GM08714 (cell line): ENCODE results near the gene RASSF1.

Source experiments
- H3K4me3 ChIP-seq: fragments of 200-500 bp; sonication (Bioruptor generic); 2 replicates; pipeline ENCODE4 v1.5.1; 2014; ENCODE audit warnings: mild to moderate bottlenecking, low read length, inconsistent platforms
- ZNF274 ChIP-seq: IDR thresholded peaks from 2 replicates; pipeline ENCODE4 v1.6.1; 2012; ENCODE audit warnings: mild to moderate bottlenecking, low read depth, low read length

The RASSF1 gene

DNA sequence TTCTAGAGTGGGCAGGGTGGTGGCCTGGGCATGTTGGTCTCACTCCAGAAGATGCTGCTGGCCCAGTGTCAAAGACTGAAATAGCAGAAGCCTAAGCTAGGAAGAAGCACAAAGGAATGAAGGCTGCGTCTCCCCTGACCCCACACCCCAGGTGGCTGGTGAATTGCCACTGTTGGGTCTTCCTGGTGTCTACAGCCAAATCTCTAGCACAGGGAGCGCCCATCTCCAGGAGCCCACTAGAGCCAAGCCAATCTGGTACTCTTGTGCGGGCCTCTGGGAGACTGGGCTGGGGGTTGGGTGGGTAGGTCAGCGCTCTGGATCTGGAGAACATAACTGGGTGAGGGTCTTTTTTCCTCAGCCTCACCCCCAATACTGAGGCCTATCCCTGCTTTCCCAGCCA lies 13.5 kb downstream of the RASSF1 start:
- peak overlapping the region; percentile 94 for H3K4me3 ChIP-seq
- no peak for TF ChIP-seq ZNF274

DNA sequence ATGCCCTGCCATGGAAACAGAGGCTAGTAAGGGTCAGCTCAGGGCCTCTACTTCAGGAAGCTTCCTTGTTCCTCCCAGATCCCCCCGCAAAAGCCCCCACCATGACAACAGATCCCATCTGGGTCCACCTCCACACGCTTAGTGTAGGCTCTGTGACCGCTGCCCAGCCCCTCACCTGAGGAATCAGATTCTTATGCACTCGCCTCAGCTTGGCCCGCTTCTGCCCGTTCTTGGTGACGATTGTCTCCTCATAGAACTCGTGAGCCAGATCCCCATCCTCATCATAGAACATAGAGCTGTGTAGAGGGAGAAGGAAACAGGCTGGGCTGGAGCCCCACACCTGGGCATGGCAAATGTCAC lies 14.5 kb downstream of the RASSF1 start:
- no peak overlapping the region for H3K4me3 ChIP-seq
- no peak for TF ChIP-seq ZNF274

DNA sequence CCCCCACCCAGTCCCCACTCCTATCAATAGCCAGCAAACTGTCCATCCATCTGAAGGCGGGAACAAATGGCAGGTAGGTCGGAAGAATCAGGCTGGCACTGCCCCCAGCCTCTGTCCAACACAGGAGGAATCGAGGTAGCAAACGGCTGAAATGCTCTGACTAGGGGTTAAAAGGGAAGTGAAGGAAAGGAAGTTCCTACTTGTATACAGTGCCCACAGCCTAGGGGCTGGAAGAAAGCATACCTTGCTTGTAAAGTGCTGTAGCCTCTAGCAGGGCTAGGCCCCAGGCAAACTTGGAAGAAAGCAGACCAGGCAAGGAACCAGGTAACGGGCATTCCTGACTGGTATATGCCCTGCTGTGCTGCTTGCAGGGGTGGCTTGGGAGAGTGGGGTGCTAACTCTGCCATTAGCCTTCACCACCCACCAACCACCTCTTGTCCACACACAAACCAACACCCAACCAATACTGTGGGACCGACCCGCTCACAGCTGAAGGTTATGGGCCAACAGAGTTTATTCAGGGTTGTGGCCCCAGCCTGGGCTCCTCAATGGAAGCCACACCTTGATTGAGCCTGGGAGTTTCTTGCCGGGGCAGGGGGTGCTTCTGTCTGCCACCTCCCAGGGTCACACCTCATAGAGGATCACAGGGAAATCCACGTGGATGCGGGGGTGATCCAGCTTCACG lies 15.0 kb downstream of the RASSF1 start:
- TF ChIP-seq ZNF274, result no peak
- H3K4me3 ChIP-seq, result no peak overlapping the region

DNA sequence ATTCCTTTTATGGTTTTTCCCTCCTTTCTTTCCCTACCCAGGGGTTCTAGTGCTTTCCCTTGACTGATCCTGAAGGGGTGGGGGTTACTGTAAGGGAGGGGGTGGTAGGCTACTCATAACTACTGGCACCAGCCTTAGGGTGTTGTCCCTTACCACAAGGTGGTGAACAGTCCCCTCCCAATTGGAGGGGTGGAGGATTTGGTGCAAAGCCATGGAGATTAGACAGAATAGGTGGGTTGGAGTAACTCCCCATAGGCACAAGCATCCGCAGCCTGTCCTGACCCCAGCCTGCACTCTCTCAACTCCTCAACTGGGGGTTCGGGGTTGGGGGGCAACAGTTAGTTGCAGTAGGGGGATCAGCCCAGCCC lies 15.5 kb downstream of the RASSF1 start:
- TF ChIP-seq ZNF274, result no peak
- no peak overlapping the region for H3K4me3 ChIP-seq

DNA sequence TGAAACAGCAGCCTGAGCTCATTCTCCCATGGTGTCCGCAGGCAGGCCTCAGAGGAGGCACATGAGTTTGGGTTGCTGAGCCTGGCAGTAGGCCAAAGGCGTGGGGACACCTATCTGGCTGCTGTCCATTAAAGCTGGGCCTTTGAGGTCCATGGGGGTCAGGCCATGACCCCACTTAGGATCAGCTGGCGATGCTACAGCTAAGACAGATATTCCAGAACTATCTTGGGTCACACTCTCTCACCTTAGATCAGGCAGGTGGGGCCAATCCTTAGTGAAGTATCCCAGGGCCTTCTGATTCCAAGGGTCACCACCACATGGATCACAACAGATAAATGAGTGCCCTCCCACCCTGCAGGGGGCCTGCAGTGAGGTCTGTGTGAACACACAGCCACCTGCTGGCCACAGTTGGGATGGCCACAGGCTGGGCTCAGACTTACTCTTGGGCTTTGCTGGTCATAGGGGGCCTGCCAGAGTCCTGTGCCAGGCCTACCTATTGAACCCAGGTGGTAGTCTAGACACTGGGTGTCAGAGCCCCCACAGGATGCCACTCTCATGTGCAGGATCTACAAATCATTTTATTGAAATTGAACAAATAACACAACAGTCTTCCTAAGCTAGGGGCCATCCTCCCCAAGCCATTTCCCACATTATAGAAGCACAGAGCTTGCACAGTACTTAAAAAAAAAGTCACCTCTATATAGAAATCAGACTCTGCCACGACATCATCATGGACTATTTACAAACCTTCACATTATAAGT lies 16.1 kb downstream of the RASSF1 start:
- H3K4me3 ChIP-seq, result no peak overlapping the region
- TF ChIP-seq ZNF274, result no peak

DNA sequence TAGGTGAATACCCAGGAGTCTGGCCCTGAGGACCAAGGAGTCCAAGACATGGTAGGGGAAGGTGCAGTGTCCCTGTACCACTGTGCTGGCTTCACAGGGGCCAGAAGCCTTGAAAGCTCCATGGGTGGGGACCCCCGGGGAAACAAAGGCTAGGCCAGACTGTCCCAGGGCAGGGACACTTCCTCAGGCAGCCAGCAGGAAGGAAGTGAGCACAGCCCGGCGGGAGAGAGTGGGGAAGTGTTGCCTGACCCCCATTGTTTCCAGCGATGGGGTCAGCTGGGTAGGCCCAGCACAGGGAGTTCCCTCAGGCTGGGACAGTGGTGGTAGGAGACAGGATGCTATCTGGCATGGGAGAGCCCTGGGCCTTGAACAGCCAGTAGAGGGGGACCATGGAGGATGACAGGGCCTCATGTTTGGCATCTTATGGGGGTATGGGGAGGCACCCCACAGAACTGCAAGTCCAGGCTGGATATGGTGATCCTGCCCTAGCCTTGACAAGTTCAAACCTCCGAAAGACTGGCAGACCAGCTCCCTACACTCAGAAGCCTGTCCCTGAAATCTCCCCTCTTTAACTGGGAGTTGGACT lies 16.9 kb downstream of the RASSF1 start:
- no peak for TF ChIP-seq ZNF274

DNA sequence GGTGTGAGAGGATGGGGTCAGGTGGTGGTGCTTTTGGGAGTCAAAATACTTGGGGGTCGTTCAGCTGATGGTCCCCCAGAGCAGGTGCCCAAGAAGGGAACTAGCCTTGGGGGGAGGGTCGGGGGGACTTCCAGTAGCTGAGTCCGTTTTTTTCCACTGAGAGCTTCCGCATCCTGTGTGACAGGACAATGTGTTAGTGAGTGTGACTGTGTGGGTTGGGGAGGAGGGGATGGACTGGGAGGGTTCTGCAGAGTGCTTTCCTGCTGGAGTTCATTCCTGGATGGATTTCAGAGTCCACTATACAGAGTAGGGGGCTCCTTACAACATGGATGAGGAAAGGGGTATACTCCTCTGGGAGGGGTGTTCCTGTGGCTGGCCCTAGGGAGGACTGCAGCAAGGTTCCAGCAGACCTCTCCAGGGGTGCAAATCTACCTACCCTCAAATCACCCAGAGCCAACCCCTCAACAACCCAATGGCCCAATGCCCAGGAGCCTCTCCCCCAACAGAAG lies 17.5 kb downstream of the RASSF1 start:
- TF ChIP-seq ZNF274, result no peak
- H3K4me3 ChIP-seq, result no peak overlapping the region

More for the DNA sequence above, 16.9 kb downstream of the RASSF1 start:
- H3K4me3 ChIP-seq, result no peak overlapping the region

DNA sequence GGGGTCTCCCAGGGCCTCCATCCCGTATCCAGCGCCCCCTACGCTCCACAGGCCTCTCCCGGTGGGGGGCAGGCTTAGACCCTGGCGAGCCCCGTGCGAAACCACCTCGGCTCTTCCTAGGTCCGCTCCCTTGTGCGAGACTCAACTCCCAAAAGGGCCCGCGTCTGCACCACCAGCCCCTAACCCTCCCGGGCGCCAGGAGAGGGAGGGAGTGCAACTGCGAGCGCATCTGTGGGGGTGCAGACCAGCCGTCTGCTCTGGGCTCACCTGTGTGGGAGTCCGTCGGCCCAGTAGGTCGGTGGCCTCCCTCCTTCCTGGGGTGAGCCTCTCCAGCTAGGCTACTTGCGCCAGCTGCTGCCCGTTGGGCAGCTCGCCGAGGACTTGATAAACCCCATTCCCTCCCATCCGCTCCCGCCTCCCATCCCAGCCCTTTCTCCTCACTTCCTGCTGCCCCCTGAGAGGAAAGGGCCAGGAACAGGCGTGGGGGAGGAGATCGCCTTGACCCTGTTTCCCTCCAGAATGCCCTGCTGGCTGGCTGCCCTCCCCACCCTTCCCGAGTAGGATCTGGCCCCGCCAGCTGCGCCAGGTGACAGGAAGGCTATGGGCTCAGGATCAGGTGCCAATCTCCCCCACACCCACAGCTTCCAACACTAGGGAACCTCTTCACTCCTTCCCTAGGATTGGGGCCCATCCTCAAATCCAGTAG lies 18.1 kb downstream of the RASSF1 start, which contains the start of gene HYAL2:
HYAL2 (minus strand) TSS at position 360 of the 706 bp plus-strand sequence. CDS start 2,256 bp downstream, outside the sequence.
- H3K4me3 ChIP-seq, result peak within 1 kb of the TSS; percentile 91; the same call in 1 of the 2 replicates

DNA sequence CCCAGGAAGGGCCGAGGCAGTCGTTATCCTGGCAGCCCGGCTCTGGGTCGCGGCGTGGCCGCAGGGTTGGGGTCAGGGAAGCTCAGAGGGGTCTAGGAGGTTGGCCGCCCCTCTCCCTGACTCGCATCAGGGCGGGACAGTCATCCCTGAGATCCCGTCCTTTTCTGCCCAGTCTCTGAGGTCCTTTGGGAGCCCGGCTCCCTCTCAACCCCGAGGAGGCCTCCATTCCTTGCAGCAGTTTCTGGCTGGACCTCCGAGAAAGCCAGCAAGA lies 18.6 kb downstream of the RASSF1 start:
- no peak for TF ChIP-seq ZNF274
- H3K4me3 ChIP-seq, result peak overlapping the region; percentile 15; the same call in 1 of the 2 replicates

More for the DNA sequence above, 18.1 kb downstream of the RASSF1 start, which contains the start of gene HYAL2:
- no peak for TF ChIP-seq ZNF274

DNA sequence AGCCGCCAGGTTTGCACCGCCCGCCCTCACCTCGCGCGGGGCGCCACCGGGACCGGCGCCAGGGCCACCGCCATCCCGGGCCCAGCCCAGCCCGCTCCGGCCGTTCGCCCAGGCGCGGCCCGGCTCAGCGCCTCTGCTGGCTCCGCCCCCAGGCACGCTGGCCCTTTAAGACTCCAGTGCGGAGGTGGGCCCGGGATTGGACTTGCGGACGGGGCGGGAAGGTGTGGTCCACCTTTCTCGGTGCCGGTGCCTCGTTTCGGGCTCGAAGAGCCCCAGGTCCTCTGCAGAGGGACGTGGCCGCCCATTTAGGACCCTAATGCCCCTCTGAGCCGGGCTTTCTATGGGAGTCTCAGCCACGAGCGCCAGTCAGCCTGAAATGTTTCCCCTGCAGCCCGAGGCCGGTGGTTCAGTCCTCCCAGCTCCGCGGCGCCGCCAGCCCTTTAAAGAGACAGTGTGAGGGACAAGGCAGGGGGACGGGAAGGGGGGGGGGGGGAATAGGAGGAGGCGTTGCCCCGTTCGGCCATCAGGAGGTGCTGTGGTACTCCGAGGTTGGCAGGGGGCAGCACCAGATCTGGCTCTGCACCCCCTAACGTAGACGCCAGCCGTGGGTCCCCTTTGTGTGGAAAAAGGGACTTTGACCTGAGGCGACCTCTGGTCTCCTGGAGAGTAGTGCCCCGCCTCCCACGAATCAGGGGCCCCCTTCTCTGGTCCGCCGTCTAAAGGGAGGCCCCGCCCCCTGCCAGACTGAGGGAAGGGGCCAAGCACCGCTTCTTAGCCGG lies 19.1 kb downstream of the RASSF1 start:
- H3K4me3 ChIP-seq, result peak overlapping the region; percentile 91; the same call in 1 of the 2 replicates
- no peak for TF ChIP-seq ZNF274

DNA sequence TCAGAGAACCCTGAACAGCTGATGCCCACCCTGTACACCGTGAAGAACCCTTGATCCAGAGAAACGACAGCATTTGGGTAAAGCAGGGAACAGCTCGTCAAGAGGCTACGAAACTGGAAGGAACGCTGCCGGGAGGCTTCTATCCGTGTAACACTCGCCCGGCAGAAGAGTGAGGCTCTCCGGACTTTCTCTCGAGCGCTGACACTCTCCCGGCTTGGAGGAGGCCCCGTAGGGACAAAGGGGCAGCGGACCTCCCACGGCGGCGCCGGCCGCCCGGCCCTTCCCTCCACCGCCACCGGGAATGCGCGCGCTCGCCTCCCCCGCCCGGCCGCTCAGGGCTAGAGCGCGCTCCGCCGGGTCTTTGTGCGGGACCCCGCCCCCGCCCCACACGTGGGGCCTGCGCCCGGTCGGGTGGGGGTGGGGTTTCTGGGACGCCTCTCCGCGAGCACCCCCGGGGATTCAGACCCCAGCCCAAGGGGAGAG lies 19.7 kb downstream of the RASSF1 start:
- TF ChIP-seq ZNF274, result no peak
- H3K4me3 ChIP-seq, result peak overlapping the region; percentile 91

DNA sequence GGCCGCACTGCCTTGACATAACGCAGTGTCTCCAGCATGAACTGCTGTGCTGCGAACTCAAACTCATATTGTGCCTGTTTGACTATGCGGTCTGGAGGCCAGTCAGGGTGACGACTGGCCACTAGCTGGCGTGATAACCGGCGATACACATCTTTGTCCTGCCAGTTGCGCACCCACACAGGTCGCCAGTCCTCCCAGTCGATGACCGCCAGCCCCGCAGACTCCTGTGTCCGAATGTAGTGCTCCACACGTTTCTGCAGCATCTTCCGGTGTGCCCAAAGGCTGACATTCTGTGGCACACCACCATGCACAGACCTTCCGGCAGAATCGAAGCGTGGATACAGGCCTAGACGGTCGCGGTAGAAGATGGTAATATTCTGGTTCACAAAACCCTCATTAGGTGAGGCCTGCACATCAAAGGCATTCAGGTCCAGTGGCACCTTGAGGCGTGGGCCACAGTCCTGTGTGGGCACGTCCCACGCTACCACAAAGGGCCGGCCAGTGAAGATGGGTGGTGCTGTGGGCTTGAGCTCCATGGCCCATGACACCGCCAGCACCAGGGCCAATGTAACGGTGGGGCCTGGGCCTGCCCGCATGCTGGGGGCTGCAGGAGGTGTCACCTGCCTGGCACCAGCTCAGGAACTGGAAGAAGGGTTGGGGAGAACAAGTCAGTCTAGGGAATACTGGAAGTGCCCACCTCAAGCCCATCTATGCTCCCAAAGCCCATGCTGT lies 20.6 kb downstream of the RASSF1 start:
- peak overlapping the region; percentile 91; the same call in 1 of the 2 replicates for H3K4me3 ChIP-seq
- no peak for TF ChIP-seq ZNF274

DNA sequence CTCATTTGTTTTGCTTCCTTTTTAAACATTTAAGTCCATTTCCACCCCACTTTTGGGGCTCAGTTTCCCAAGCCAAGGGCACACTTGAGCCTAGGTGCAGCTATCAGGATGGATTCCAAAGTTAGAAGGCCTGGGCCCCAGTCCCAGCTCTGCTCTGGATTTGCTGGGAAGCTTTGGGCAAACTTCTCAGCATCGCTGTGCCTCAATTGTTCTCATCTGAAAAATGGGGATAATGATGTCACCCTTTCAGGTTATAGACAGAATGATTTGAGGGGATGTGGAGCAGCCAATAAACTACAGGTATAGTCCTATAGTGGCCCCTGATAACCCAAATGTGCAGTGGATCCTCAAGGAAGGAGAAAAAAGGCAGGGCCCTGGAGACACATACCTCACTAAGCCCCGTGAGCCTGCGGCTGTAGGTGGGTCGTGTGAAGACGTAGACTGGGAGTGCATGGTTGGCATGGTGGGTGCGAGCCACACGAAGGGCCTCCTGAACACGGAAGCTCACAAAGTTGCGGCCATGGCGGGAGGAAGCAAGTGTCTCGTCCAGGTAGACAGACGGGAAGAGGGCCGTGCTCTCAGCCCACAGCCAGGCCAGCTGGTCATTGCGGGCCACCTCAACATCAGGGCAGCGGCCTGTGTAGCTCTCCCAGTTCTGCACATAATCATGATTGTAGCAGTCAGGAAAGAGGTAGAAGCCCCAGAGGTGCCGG lies 21.3 kb downstream of the RASSF1 start:
- H3K4me3 ChIP-seq, result no peak overlapping the region
- no peak for TF ChIP-seq ZNF274
